Skin epidermis (tissue), 12 donors: Measurements from ENCODE around the gene OGDH.
A peak's percentile ranks its signal among the peaks of the same experiment; 100 is the strongest.
"Not testable (repeated sequence)": the region's sequence is repeated elsewhere in the genome, so short reads cannot be mapped to it uniquely, and the experiment has no call there.

Experiments used
- H3K27ac ChIP-seq, 21 experiments: fragments of 200-600 bp; sonication (generic) in 11 of 21; one replicate each; pipeline ENCODE4 v1.5.0; 2020; ENCODE audit warnings: mild to moderate bottlenecking in 3 of 21, inconsistent platforms in 2 of 21, moderate library complexity in 2 of 21
- H3K4me3 ChIP-seq, 7 experiments: fragments of 200-600 bp; sonication (generic) in 2 of 7; one replicate each; pipeline ENCODE4 v1.5.0; 2020; ENCODE audit warnings: inconsistent platforms in 2 of 7, mild to moderate bottlenecking in 2 of 7, moderate library complexity in 1 of 7

Gene OGDH

GRCh38 chr7:44695756-44696155, 89.3 kb downstream of the OGDH start:
- H3K27ac ChIP-seq, result peak overlapping the region in 1 of 21 experiments; percentile 5
- no peak overlapping the region for H3K4me3 ChIP-seq

- Histone ChIP-seq H3K27ac (peak overlapping the region in 5 of 21 experiments; percentile 3 to 48 (median 23)), H3K4me3 (no peak overlapping the region)
Observed at GRCh38 chr7:44696728-44697127, 90.3 kb downstream of the OGDH start.

GRCh38 chr7:44697136-44698045, 91.0 kb downstream of the OGDH start:
- H3K4me3 ChIP-seq, result no peak overlapping the region
- H3K27ac ChIP-seq, result peak overlapping the region in 2 of 21 experiments; percentile 5 to 40

GRCh38 chr7:44698046-44698580, 91.7 kb downstream of the OGDH start:
- no peak overlapping the region for H3K27ac ChIP-seq
- H3K4me3 ChIP-seq, result no peak overlapping the region

GRCh38 chr7:44699598-44699997, 93.2 kb downstream of the OGDH start:
- not testable (repeated sequence) for H3K27ac ChIP-seq, H3K4me3 ChIP-seq

- H3K4me3 ChIP-seq, result no peak overlapping the region
- H3K27ac ChIP-seq, result no peak overlapping the region
Observed at GRCh38 chr7:44700322-44700721, 93.9 kb downstream of the OGDH start.

GRCh38 chr7:44703391-44703790, 97.0 kb downstream of the OGDH start:
- H3K4me3 ChIP-seq, H3K27ac ChIP-seq: not testable (repeated sequence)

- Histone ChIP-seq H3K27ac (no peak overlapping the region), H3K4me3 (no peak overlapping the region)
Observed at GRCh38 chr7:44703921-44704320, 97.5 kb downstream of the OGDH start.

GRCh38 chr7:44705434-44705833, 99.0 kb downstream of the OGDH start:
- Histone ChIP-seq H3K27ac (no peak overlapping the region), H3K4me3 (no peak overlapping the region)

- H3K27ac ChIP-seq, result no peak overlapping the region
- no peak overlapping the region for H3K4me3 ChIP-seq
Observed at GRCh38 chr7:44706788-44707557, 100.5 kb downstream of the OGDH start.

GRCh38 chr7:44707558-44708230, 101.3 kb downstream of the OGDH start:
- Histone ChIP-seq H3K4me3 (no peak overlapping the region), H3K27ac (no peak overlapping the region)

GRCh38 chr7:44709011-44709915, 102.8 kb downstream of the OGDH start:
- no peak overlapping the region for H3K27ac ChIP-seq
- H3K4me3 ChIP-seq, result no peak overlapping the region

- Histone ChIP-seq H3K4me3 (no peak overlapping the region), H3K27ac (no peak overlapping the region)
Observed at GRCh38 chr7:44709945-44710596, 103.6 kb downstream of the OGDH start.

- no peak overlapping the region for H3K4me3 ChIP-seq
- H3K27ac ChIP-seq, result peak overlapping the region in 1 of 21 experiments; percentile 42
Observed at GRCh38 chr7:44711528-44711927, 105.1 kb downstream of the OGDH start.

GRCh38 chr7:44712012-44712411, 105.6 kb downstream of the OGDH start:
- Histone ChIP-seq H3K27ac (peak overlapping the region in 1 of 21 experiments; percentile 42), H3K4me3 (no peak overlapping the region)

GRCh38 chr7:44713141-44713540, 106.7 kb downstream of the OGDH start:
- H3K27ac ChIP-seq, result no peak overlapping the region

GRCh38 chr7:44713680-44714335, 107.4 kb downstream of the OGDH start:
- Histone ChIP-seq H3K27ac (no peak overlapping the region), H3K4me3 (no peak overlapping the region)

More at GRCh38 chr7:44713141-44713540, 106.7 kb downstream of the OGDH start:
- no peak overlapping the region for H3K4me3 ChIP-seq

- Histone ChIP-seq H3K27ac (no peak overlapping the region), H3K4me3 (no peak overlapping the region)
Observed at GRCh38 chr7:44716205-44716604, 109.8 kb downstream of the OGDH start.
